KMS-11 (cell line): Measurements from ENCODE around the gene ACTL6B.

Source experiments
- H2AFZ ChIP-seq: fragments of 200-600 bp; sonication (generic); 2 replicates; pipeline ENCODE4 v1.6.1; 2016; ENCODE audit warnings: antibody characterized with exemption, mixed run types, low read depth
- H3K27ac ChIP-seq: fragments of 200-600 bp; sonication (generic); 2 replicates; pipeline ENCODE4 v1.6.1; 2016; ENCODE audit warnings: mild to moderate bottlenecking, mixed run types
- H3K27me3 ChIP-seq: fragments of 200-600 bp; sonication (generic); 2 replicates; pipeline ENCODE4 v1.6.1; 2017; ENCODE audit warnings: mild to moderate bottlenecking, low read depth, mixed run types, moderate library complexity; ENCODE audit not compliant: insufficient read depth
- H3K36me3 ChIP-seq: fragments of 200-600 bp; sonication (generic); 2 replicates; pipeline ENCODE4 v1.6.1; 2017; ENCODE audit warnings: mild to moderate bottlenecking, mixed run types; ENCODE audit not compliant: insufficient read depth
- H3K4me1 ChIP-seq: fragments of 200-600 bp; sonication (generic); 2 replicates; pipeline ENCODE4 v1.6.1; 2016; ENCODE audit warnings: mild to moderate bottlenecking, low read depth, mixed run types; ENCODE audit not compliant: poor library complexity, severe bottlenecking
- H3K4me2 ChIP-seq: fragments of 200-600 bp; sonication (generic); 2 replicates; pipeline ENCODE4 v1.7.0; 2016; ENCODE audit warnings: mild to moderate bottlenecking, mixed run types
- H3K4me3 ChIP-seq: fragments of 200-600 bp; sonication (generic); IDR thresholded peaks from 2 replicates; pipeline ENCODE4 v1.6.1; 2017; ENCODE audit warnings: low read depth, low read length, mixed read lengths; ENCODE audit not compliant: insufficient read depth
- H3K79me2 ChIP-seq: fragments of 200-600 bp; sonication (generic); 2 replicates; pipeline ENCODE4 v1.6.1; 2016; ENCODE audit warnings: low read depth, mixed run types; ENCODE audit not compliant: insufficient read depth
- H3K9ac ChIP-seq: fragments of 200-600 bp; sonication (generic); 2 replicates; pipeline ENCODE4 v1.6.1; 2016; ENCODE audit warnings: mild to moderate bottlenecking, mixed run types
- H4K20me1 ChIP-seq: fragments of 200-600 bp; sonication (generic); 2 replicates; pipeline ENCODE4 v1.6.1; 2016; ENCODE audit warnings: mild to moderate bottlenecking, mixed run types; ENCODE audit not compliant: insufficient read depth
- CTCF ChIP-seq: fragments of 200-600 bp; sonication (generic); conservative IDR thresholded peaks from 2 replicates; pipeline ENCODE4 v1.6.1; 2017; ENCODE audit warnings: low read depth, mild to moderate bottlenecking, antibody characterized with exemption, low read length, moderate library complexity, mixed read lengths

ACTL6B gene

GRCh38 chr7:100595188-100595587 lies 61.1 kb downstream of the ACTL6B start:
- Histone ChIP-seq H3K4me2 (no peak overlapping the region), H4K20me1 (no peaks in the 10 kb centered on the region), H3K27ac (no peak overlapping the region), H3K4me3 (no peak overlapping the region), H2AFZ (no peak overlapping the region), H3K79me2 (no peaks in the 10 kb centered on the region), H3K27me3 (peaks cover 72% of the 10 kb centered on the region; the same call in 1 of the 2 replicates), H3K36me3 (no peaks in the 10 kb centered on the region), H3K9ac (no peak overlapping the region), H3K4me1 (no peaks in the 10 kb centered on the region)
- TF ChIP-seq CTCF: no peak
